K562 (cell line): ENCODE measurements around the gene RBFOX1. TPM values are rescaled to one million over a fixed set of nuclear protein-coding genes. Genes with fewer than 3 reads are reported as not detected.

Experiments used
- ATAC-seq: fragments of 200-7000 bp; cut with Tn5 transposase; 3 replicates; pipeline ENCODE4 v1.9.1; 2020; ENCODE audit warnings: moderate library complexity
- BruUV-seq: library from RNA; stranded (reverse); fragments of 400-500 nt; replicated peaks from 2 replicates; lab custom pipeline; 2021; lab: Mats Ljungman, UMichigan
- CTCF ChIA-PET: fragments of 300-600 bp; formaldehyde crosslinking; extraction: SDS; loops from one replicate; lab custom pipeline; 2021; ENCODE audit warnings: low intra/inter-chr PET ratio; lab: Yijun Ruan, JAX
- POLR2A ChIA-PET: fragments of 300-600, 350-650 bp; sonication (Branson Sonifier 250); formaldehyde crosslinking; extraction: SDS; loops from one replicate; lab custom pipeline; 2021; ENCODE audit warnings: antibody characterized with exemption, inconsistent platforms; lab: Yijun Ruan, JAX
- DNase-seq, 4 experiments: peaks; one replicate each; pipeline versions ENCODE4 v3.0.0 to v3.0.0-alpha.2; 2011 to 2018; ENCODE audit warnings: low spot score in 3 of 4, mixed read lengths in 3 of 4; ENCODE audit errors: extremely low read depth in 1 of 4
- FAIRE-seq: peaks from 2 replicates; lab custom pipeline; 2011; peaks lifted over from hg19 to GRCh38; lab: Jason Lieb, UNC
- H2AFZ ChIP-seq: 2 replicates; pipeline ENCODE4 v1.6.0; 2011; ENCODE audit warnings: low read depth, low read length, control low read depth, inconsistent platforms
- H3K27ac ChIP-seq: fragments of 200-600 bp; 3 replicates; pipeline ENCODE4 v1.8.0; 2011; ENCODE audit warnings: low read depth, mild to moderate bottlenecking, control low read depth, inconsistent platforms, low read length, moderate library complexity, mixed read lengths; ENCODE audit errors: extremely low read depth
- H3K27me3 ChIP-seq, 2 experiments: fragments of 300-600 bp in 1 of 2; 2 replicates in 1 of 2; 3 replicates in 1 of 2; pipeline versions ENCODE4 v1.6.0 to v1.8.0; 2011; ENCODE audit warnings: inconsistent platforms in 2 of 2, low read length in 2 of 2, mild to moderate bottlenecking in 1 of 2, mixed read lengths in 1 of 2, moderate library complexity in 1 of 2; ENCODE audit not compliant: control insufficient read depth in 2 of 2, insufficient read depth in 2 of 2
- H3K36me3 ChIP-seq: fragments of 300-600 bp; 3 replicates; pipeline ENCODE4 v1.8.0; 2011; ENCODE audit warnings: mild to moderate bottlenecking, low read length, inconsistent platforms; ENCODE audit not compliant: control insufficient read depth, insufficient read depth
- H3K4me1 ChIP-seq, 2 experiments: fragments of 200-600 bp in 1 of 2; replicated peaks in 1 of 2; 2 replicates in 1 of 2; 3 replicates in 1 of 2; pipeline versions ENCODE4 v1.5.1 to v1.8.0; 2011; ENCODE audit warnings: inconsistent platforms in 2 of 2, low read length in 2 of 2, mild to moderate bottlenecking in 1 of 2, mixed read lengths in 1 of 2, moderate library complexity in 1 of 2; ENCODE audit not compliant: control insufficient read depth in 2 of 2, insufficient read depth in 2 of 2
- H3K4me2 ChIP-seq: 2 replicates; pipeline ENCODE4 v1.6.1; 2011; ENCODE audit warnings: low read length, control low read depth, inconsistent platforms, mixed read lengths; ENCODE audit not compliant: insufficient read depth
- H3K4me3 ChIP-seq: fragments of 200-600 bp; sonication (generic), shearing (Covaris generic); 2 replicates; pipeline ENCODE4 v1.5.1; 2016; ENCODE audit warnings: control low read depth, inconsistent platforms
- H3K79me2 ChIP-seq: fragments of 200-600 bp; 3 replicates; pipeline ENCODE4 v1.8.0; 2011; ENCODE audit warnings: low read length, inconsistent platforms; ENCODE audit not compliant: control insufficient read depth, insufficient read depth
- H3K9ac ChIP-seq, 2 experiments: 2 replicates each; pipeline versions ENCODE4 v1.6.0 to v1.6.1; 2011; ENCODE audit warnings: low read depth in 2 of 2, low read length in 2 of 2, control low read depth in 1 of 2, inconsistent platforms in 1 of 2, mild to moderate bottlenecking in 1 of 2, mixed read lengths in 1 of 2; ENCODE audit not compliant: insufficient read depth in 1 of 2
- H3K9me1 ChIP-seq: one replicate; pipeline ENCODE4 v1.6.0; 2011; ENCODE audit warnings: inconsistent platforms, mild to moderate bottlenecking, low read length, moderate library complexity; ENCODE audit not compliant: control insufficient read depth, insufficient read depth
- H3K9me3 ChIP-seq: replicated peaks from 2 replicates; pipeline ENCODE4 v1.5.1; 2011; ENCODE audit warnings: low read depth, low read length, inconsistent platforms; ENCODE audit not compliant: control insufficient read depth, insufficient read depth
- H4K20me1 ChIP-seq: replicated peaks from 2 replicates; pipeline ENCODE4 v1.6.1; 2011; ENCODE audit warnings: low read length, inconsistent platforms, mixed read lengths; ENCODE audit not compliant: control insufficient read depth, insufficient read depth
- BHLHE40 ChIP-seq: IDR thresholded peaks from 2 replicates; pipeline ENCODE4 v1.6.1; 2011; ENCODE audit warnings: low read length, improper control_type of control experiment
- C11orf30 ChIP-seq: fragments of 450-650 bp; IDR thresholded peaks from 2 replicates; pipeline ENCODE4 v1.6.1; 2016; ENCODE audit warnings: low read depth, mild to moderate bottlenecking
- CTCFL ChIP-seq: IDR thresholded peaks from 2 replicates; pipeline ENCODE4 v1.6.1; 2011; ENCODE audit warnings: borderline replicate concordance, low read depth, mild to moderate bottlenecking, moderate library complexity, low read length; ENCODE audit not compliant: insufficient read depth, poor library complexity, severe bottlenecking
- FOXA1 ChIP-seq: fragments of 450-650 bp; IDR thresholded peaks from 2 replicates; pipeline ENCODE4 v1.6.1; 2016; ENCODE audit warnings: mild to moderate bottlenecking, borderline replicate concordance
- KDM4B ChIP-seq, 2 experiments: fragments of 450-650 bp in 1 of 2; sonication (generic) in 1 of 2; IDR thresholded peaks; 2 replicates each; pipeline ENCODE4 v1.6.1; 2016 to 2017; ENCODE audit warnings: borderline replicate concordance in 2 of 2, antibody characterized with exemption in 1 of 2, low read depth in 1 of 2, mild to moderate bottlenecking in 1 of 2
- MAFK ChIP-seq: IDR thresholded peaks from 2 replicates; pipeline ENCODE4 v1.6.1; 2011; ENCODE audit warnings: low read length, improper control_type of control experiment
- NCOA4 ChIP-seq: fragments of 450-650 bp; IDR thresholded peaks from 2 replicates; pipeline ENCODE4 v1.6.1; 2018; ENCODE audit warnings: mild to moderate bottlenecking; ENCODE audit not compliant: partially characterized antibody
- POLR2B ChIP-seq: fragments of 450-650 bp; IDR thresholded peaks from 2 replicates; pipeline ENCODE4 v1.6.1; 2018; ENCODE audit warnings: low read depth; ENCODE audit not compliant: partially characterized antibody
- PREB ChIP-seq: sonication (generic); formaldehyde crosslinking; IDR thresholded peaks from 2 replicates; pipeline ENCODE4 v1.8.1; 2023; ENCODE audit warnings: mild to moderate bottlenecking, missing genetic modification reagents
- SMAD1 ChIP-seq: fragments of 150-350 bp; IDR thresholded peaks from 2 replicates; pipeline ENCODE4 v1.6.1; 2014; ENCODE audit warnings: low read length, low read depth; ENCODE audit not compliant: partially characterized antibody
- TARDBP ChIP-seq: fragments of 450-650 bp; IDR thresholded peaks from 2 replicates; pipeline ENCODE4 v1.6.1; 2016
- THRAP3 ChIP-seq: fragments of 450-650 bp; IDR thresholded peaks from 2 replicates; pipeline ENCODE4 v1.6.1; 2016; ENCODE audit warnings: mild to moderate bottlenecking, inconsistent platforms, borderline replicate concordance
- TSC22D4 ChIP-seq: fragments of 450-650 bp; IDR thresholded peaks from 2 replicates; pipeline ENCODE4 v1.6.1; 2016; ENCODE audit warnings: missing genetic modification characterization, missing biosample characterization, control low read depth
- ZBTB17 ChIP-seq: fragments of 450-650 bp; formaldehyde crosslinking; IDR thresholded peaks from 2 replicates; pipeline ENCODE4 v1.4.0; 2020; ENCODE audit warnings: mild to moderate bottlenecking
- ZFPM2 ChIP-seq: fragments of 250-450 bp; sonication (Bioruptor Pico); IDR thresholded peaks from 2 replicates; pipeline ENCODE4 v1.5.1; 2022; ENCODE audit warnings: mild to moderate bottlenecking
- ZNF316 ChIP-seq: fragments of 450-650 bp; IDR thresholded peaks from 2 replicates; pipeline ENCODE4 v1.6.1; 2016
- ZNF347 ChIP-seq: fragments of 450-650 bp; formaldehyde crosslinking; IDR thresholded peaks from 2 replicates; pipeline ENCODE4 v1.4.0; 2020; ENCODE audit warnings: low read depth, mild to moderate bottlenecking, moderate library complexity
- ZNF589 ChIP-seq: fragments of 200-800 bp; sonication (Bioruptor generic); IDR thresholded peaks from 2 replicates; pipeline ENCODE4 v1.6.1; 2016; ENCODE audit warnings: low read depth, missing genetic modification characterization, missing compliant biosample characterization
- WGBS: fragments of 100-300 bp; shearing (Covaris generic); methylation state at CpG from one replicate; pipeline ENCODE4 v1.1.6; 2016; ENCODE audit warnings: low coverage, mixed read lengths; ENCODE audit not compliant: insufficient coverage; ENCODE audit errors: missing lambda C conversion rate; 5-methylcytosine and 5-hydroxymethylcytosine counted together
- in situ Hi-C: fragments of 300-500 bp; cut with MboI; formaldehyde crosslinking; loops from 4 replicates; pipeline ENCODE4 v1.15.0; 2018; ENCODE audit warnings: inconsistent platforms, mixed read lengths
- intact Hi-C: fragments of 100-400 bp; cut with micrococcal nuclease; formaldehyde crosslinking; loops from 2 replicates; pipeline ENCODE4 v1.14.2; 2022
- polyA plus RNA-seq, 8 experiments: library from polyadenylated mRNA; depleted of rRNA in 4 of 8; stranded (reverse) in 5 of 8; unstranded in 3 of 8; fragments of >200 nt; fragmentation: Nextera tagmentation in 2 of 8; fragmentation: Illumina TruSeq in 1 of 8; extraction: Ambion mirVana in 2 of 8; extraction: Trizol in 1 of 8; gene quantifications; 2 replicates each; pipeline versions ENCODE4 v1.2.1 to v1.2.3, GENCODE V29; 2011 to 2014; ENCODE audit warnings: inconsistent platforms in 1 of 8, missing spikeins in 1 of 8
- total RNA-seq, 7 experiments: library from RNA; depleted of rRNA in 6 of 7; stranded (reverse); fragments of >200 nt in 6 of 7; fragmentation: Illumina TruSeq in 2 of 7; extraction: Trizol in 2 of 7; gene quantifications; 2 replicates each; pipeline versions ENCODE4 v1.2.1 to v1.2.3, GENCODE V29; 2011 to 2021; ENCODE audit warnings: low replicate concordance in 1 of 7
- TF ChIP-seq, protein P1 (sequence below): sonication (generic); formaldehyde crosslinking; IDR thresholded peaks from 2 replicates; pipeline ENCODE4 v1.9.0; 2022; ENCODE audit warnings: mild to moderate bottlenecking, missing genetic modification reagents
- TF ChIP-seq, protein P2 (sequence below), 2 experiments: fragments of 450-650 bp; conservative IDR thresholded peaks; 2 replicates each; pipeline ENCODE4 v1.6.1; 2017; ENCODE audit warnings: mild to moderate bottlenecking in 2 of 2, moderate library complexity in 2 of 2

The RBFOX1 gene
- total and polyA plus RNA-seq, 9 of the 15 experiments (the other 6 are each of a cell fraction or from before 2014, with no cell fraction given), result 0.03 TPM; not detected in 8

- POLR2A ChIA-PET, result interaction anchor here (0.7 kb wide), 1 partner anchor 66 kb away, joined by 3 read pairs; no protein-coding TSS in a partner anchor
- no peaks in the 10 kb centered on the region for H3K4me1 ChIP-seq
- no peak overlapping the region for H3K9ac ChIP-seq
- intact Hi-C loops, result no loop called here
- H3K9me1 ChIP-seq, result no peaks in the 10 kb centered on the region
- H4K20me1 ChIP-seq, result no peaks in the 10 kb centered on the region
- no peaks in the 10 kb centered on the region for H3K79me2 ChIP-seq
- 0% methylated on average over 7 of the region's 7 CpGs for WGBS
- BruUV-seq, result no TSS peak
- H3K27me3 ChIP-seq, result peaks cover 0 to 2% of the 10 kb centered on the region in 2 experiments; a peak in 1 of 5 replicates
- no peak overlapping the region for H2AFZ ChIP-seq
- DNase-seq (no peak), FAIRE-seq (no peak), ATAC-seq (no peak)
- no peak overlapping the region for H3K4me3 ChIP-seq
- CTCF ChIA-PET, result no interaction called here
- in situ Hi-C loops, result no loop called here
- H3K36me3 ChIP-seq, result no peaks in the 10 kb centered on the region
- no peaks in the 10 kb centered on the region for H3K9me3 ChIP-seq
- H3K27ac ChIP-seq, result no peak overlapping the region
- H3K4me2 ChIP-seq, result no peak overlapping the region
- TF ChIP-seq ZFPM2 (CRISPR knock-in tag) (no peak), TARDBP (no peak), CTCFL (no peak), TSC22D4 (tag) (no peak), PREB (CRISPR knock-in tag) (no peak), ZNF316 (peak; percentile 88), NCOA4 (no peak), BHLHE40 (no peak), SMAD1 (no peak), KDM4B (IDR thresholded peaks at IDR 0.05; ENCODE audit: borderline replicate concordance in 2 of 2, low read depth in 1 of 2) (no peak), MAFK (peak; percentile 91), FOXA1 (no peak), ZBTB17 (CRISPR knock-in tag) (no peak), ZNF347 (CRISPR knock-in tag) (no peak), C11orf30 (peak; percentile 75), ZNF589 (CRISPR knock-in tag) (no peak), THRAP3 (no peak), POLR2B (no peak)
- TF ChIP-seq, protein P1, sequence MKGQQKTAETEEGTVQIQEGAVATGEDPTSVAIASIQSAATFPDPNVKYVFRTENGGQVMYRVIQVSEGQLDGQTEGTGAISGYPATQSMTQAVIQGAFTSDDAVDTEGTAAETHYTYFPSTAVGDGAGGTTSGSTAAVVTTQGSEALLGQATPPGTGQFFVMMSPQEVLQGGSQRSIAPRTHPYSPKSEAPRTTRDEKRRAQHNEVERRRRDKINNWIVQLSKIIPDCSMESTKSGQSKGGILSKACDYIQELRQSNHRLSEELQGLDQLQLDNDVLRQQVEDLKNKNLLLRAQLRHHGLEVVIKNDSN, result no peak
- TF ChIP-seq, protein P2, sequence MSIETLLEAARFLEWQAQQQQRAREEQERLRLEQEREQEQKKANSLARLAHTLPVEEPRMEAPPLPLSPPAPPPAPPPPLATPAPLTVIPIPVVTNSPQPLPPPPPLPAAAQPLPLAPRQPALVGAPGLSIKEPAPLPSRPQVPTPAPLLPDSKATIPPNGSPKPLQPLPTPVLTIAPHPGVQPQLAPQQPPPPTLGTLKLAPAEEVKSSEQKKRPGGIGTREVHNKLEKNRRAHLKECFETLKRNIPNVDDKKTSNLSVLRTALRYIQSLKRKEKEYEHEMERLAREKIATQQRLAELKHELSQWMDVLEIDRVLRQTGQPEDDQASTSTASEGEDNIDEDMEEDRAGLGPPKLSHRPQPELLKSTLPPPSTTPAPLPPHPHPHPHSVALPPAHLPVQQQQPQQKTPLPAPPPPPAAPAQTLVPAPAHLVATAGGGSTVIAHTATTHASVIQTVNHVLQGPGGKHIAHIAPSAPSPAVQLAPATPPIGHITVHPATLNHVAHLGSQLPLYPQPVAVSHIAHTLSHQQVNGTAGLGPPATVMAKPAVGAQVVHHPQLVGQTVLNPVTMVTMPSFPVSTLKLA (conservative IDR thresholded peaks at IDR 0.05), result no peak
Observed at GRCh38 chr16:7399296-7399695, 66.7 kb downstream of the RBFOX1 start.
